Adipocyte (in vitro differentiated cells): Measurements from ENCODE around the gene KMT2D.

Experiments used
- DNase-seq: peaks from one replicate; pipeline ENCODE4 v3.0.0-alpha.2; 2015; ENCODE audit warnings: low read depth
- H3K27me3 ChIP-seq: replicated peaks from 2 replicates; pipeline ENCODE4 v1.7.0; 2013; ENCODE audit warnings: mild to moderate bottlenecking, low read length, moderate library complexity; ENCODE audit not compliant: control insufficient read depth, insufficient read depth
- H3K36me3 ChIP-seq: 2 replicates; pipeline ENCODE4 v1.7.0; 2013; ENCODE audit warnings: low read length, mild to moderate bottlenecking, moderate library complexity; ENCODE audit not compliant: control insufficient read depth, insufficient read depth, severe bottlenecking
- H3K4me1 ChIP-seq: 2 replicates; pipeline ENCODE4 v1.7.0; 2013; ENCODE audit warnings: mild to moderate bottlenecking, low read length, moderate library complexity; ENCODE audit not compliant: control insufficient read depth, insufficient read depth
- H3K4me3 ChIP-seq: 2 replicates; pipeline ENCODE4 v1.7.0; 2013; ENCODE audit warnings: mild to moderate bottlenecking, low read length, moderate library complexity
- H3K9ac ChIP-seq: 2 replicates; pipeline ENCODE4 v1.7.0; 2013; ENCODE audit warnings: mild to moderate bottlenecking, low read length, moderate library complexity
- H3K9me3 ChIP-seq: 2 replicates; pipeline ENCODE4 v1.7.0; 2013; ENCODE audit warnings: mild to moderate bottlenecking, low read length, moderate library complexity; ENCODE audit not compliant: control insufficient read depth

The KMT2D gene

GRCh38 chr12:49030119-49030518, 30.5 kb downstream of the KMT2D start:
- no peak for DNase-seq
- Histone ChIP-seq H3K4me1 (no peaks in the 10 kb centered on the region), H3K27me3 (no peaks in the 10 kb centered on the region), H3K9ac (no peak overlapping the region), H3K9me3 (no peaks in the 10 kb centered on the region), H3K36me3 (peaks cover 91% of the 10 kb centered on the region), H3K4me3 (no peak overlapping the region)

GRCh38 chr12:49028666-49029275, 31.8 kb downstream of the KMT2D start:
- peaks cover 91% of the 10 kb centered on the region for H3K36me3 ChIP-seq
- no peak overlapping the region for H3K9ac ChIP-seq
- DNase-seq = no peak
- H3K27me3 ChIP-seq = no peaks in the 10 kb centered on the region
- no peaks in the 10 kb centered on the region for H3K9me3 ChIP-seq
- H3K4me1 ChIP-seq = no peaks in the 10 kb centered on the region
- no peak overlapping the region for H3K4me3 ChIP-seq

- Histone ChIP-seq H3K27me3 (no peaks in the 10 kb centered on the region), H3K9me3 (no peaks in the 10 kb centered on the region), H3K4me1 (no peaks in the 10 kb centered on the region), H3K36me3 (peaks cover 91% of the 10 kb centered on the region), H3K9ac (no peak overlapping the region), H3K4me3 (no peak overlapping the region)
- DNase-seq = no peak
Measured at GRCh38 chr12:49027846-49028555, 32.6 kb downstream of the KMT2D start.

GRCh38 chr12:49026678-49027480, 33.7 kb downstream of the KMT2D start:
- H3K9ac ChIP-seq = no peak overlapping the region
- H3K4me3 ChIP-seq = no peak overlapping the region
- no peaks in the 10 kb centered on the region for H3K4me1 ChIP-seq
- no peaks in the 10 kb centered on the region for H3K27me3 ChIP-seq
- DNase-seq = no peak
- H3K9me3 ChIP-seq = no peaks in the 10 kb centered on the region
- peaks cover 91% of the 10 kb centered on the region for H3K36me3 ChIP-seq

- Histone ChIP-seq H3K4me3 (no peak overlapping the region), H3K4me1 (no peaks in the 10 kb centered on the region)
Measured at GRCh38 chr12:49026101-49026500, 34.5 kb downstream of the KMT2D start.

GRCh38 chr12:49025463-49025862, 35.1 kb downstream of the KMT2D start:
- H3K9me3 ChIP-seq = no peaks in the 10 kb centered on the region
- no peaks in the 10 kb centered on the region for H3K4me1 ChIP-seq
- no peaks in the 10 kb centered on the region for H3K27me3 ChIP-seq
- peaks cover 94% of the 10 kb centered on the region for H3K36me3 ChIP-seq
- no peak for DNase-seq
- no peak overlapping the region for H3K9ac ChIP-seq
- H3K4me3 ChIP-seq = no peak overlapping the region

More at GRCh38 chr12:49026101-49026500, 34.5 kb downstream of the KMT2D start:
- Histone ChIP-seq H3K9me3 (no peaks in the 10 kb centered on the region), H3K9ac (no peak overlapping the region), H3K27me3 (no peaks in the 10 kb centered on the region), H3K36me3 (peaks cover 90% of the 10 kb centered on the region)
- no peak for DNase-seq

GRCh38 chr12:49024543-49024942, 36.1 kb downstream of the KMT2D start:
- no peak for DNase-seq
- Histone ChIP-seq H3K27me3 (no peaks in the 10 kb centered on the region), H3K9me3 (no peaks in the 10 kb centered on the region), H3K9ac (no peak overlapping the region), H3K4me3 (no peak overlapping the region), H3K36me3 (peaks cover 88% of the 10 kb centered on the region), H3K4me1 (peaks cover 4% of the 10 kb centered on the region)

- DNase-seq = no peak
- Histone ChIP-seq H3K4me1 (peaks cover 6% of the 10 kb centered on the region), H3K9ac (no peak overlapping the region), H3K9me3 (no peaks in the 10 kb centered on the region), H3K36me3 (peaks cover 81% of the 10 kb centered on the region), H3K4me3 (no peak overlapping the region), H3K27me3 (no peaks in the 10 kb centered on the region)
Measured at GRCh38 chr12:49023812-49024211, 36.8 kb downstream of the KMT2D start.

GRCh38 chr12:49022558-49023178, 37.9 kb downstream of the KMT2D start:
- no peak for DNase-seq
- no peak overlapping the region for H3K4me3 ChIP-seq
- no peaks in the 10 kb centered on the region for H3K9me3 ChIP-seq
- no peak overlapping the region for H3K9ac ChIP-seq
- no peaks in the 10 kb centered on the region for H3K27me3 ChIP-seq
- H3K4me1 ChIP-seq = peaks cover 10% of the 10 kb centered on the region
- H3K36me3 ChIP-seq = peaks cover 70% of the 10 kb centered on the region

GRCh38 chr12:49021292-49021915, 39.2 kb downstream of the KMT2D start:
- H3K9ac ChIP-seq = no peak overlapping the region
- H3K4me1 ChIP-seq = peaks cover 22% of the 10 kb centered on the region
- no peak overlapping the region for H3K4me3 ChIP-seq
- no peaks in the 10 kb centered on the region for H3K27me3 ChIP-seq
- peaks cover 57% of the 10 kb centered on the region for H3K36me3 ChIP-seq
- no peaks in the 10 kb centered on the region for H3K9me3 ChIP-seq
- no peak for DNase-seq

GRCh38 chr12:49020441-49020840, 40.2 kb downstream of the KMT2D start:
- peaks cover 26% of the 10 kb centered on the region for H3K4me1 ChIP-seq
- no peak overlapping the region for H3K4me3 ChIP-seq
- H3K27me3 ChIP-seq = no peaks in the 10 kb centered on the region
- no peak overlapping the region for H3K9ac ChIP-seq
- DNase-seq = no peak
- no peaks in the 10 kb centered on the region for H3K9me3 ChIP-seq
- H3K36me3 ChIP-seq = peaks cover 47% of the 10 kb centered on the region
